Choroid plexus epithelial cell (primary cell): ENCODE measurements around the gene TRIM2.

Source experiments
- DNase-seq: peaks from one replicate; pipeline ENCODE4 v3.0.0-alpha.2; 2010; ENCODE audit warnings: low read depth
- H3K4me3 ChIP-seq: 2 replicates; pipeline ENCODE4 v1.5.1; 2011; ENCODE audit warnings: low read depth, mild to moderate bottlenecking, control low read depth, low read length, moderate library complexity
- CTCF ChIP-seq: conservative IDR thresholded peaks from 2 replicates; pipeline ENCODE4 v1.5.1; 2011; ENCODE audit warnings: low read depth, mild to moderate bottlenecking, control low read depth, inconsistent platforms, low read length, moderate library complexity

TRIM2 gene

GRCh38 chr4:153367092-153367491 is 162.8 kb downstream of the TRIM2 start:
- no peak for DNase-seq
- no peak for TF ChIP-seq CTCF

GRCh38 chr4:153369021-153369420 is 164.8 kb downstream of the TRIM2 start:
- TF ChIP-seq CTCF = no peak
- H3K4me3 ChIP-seq = no peak overlapping the region
- DNase-seq = no peak

More at GRCh38 chr4:153367092-153367491, 162.8 kb downstream of the TRIM2 start:
- no peak overlapping the region for H3K4me3 ChIP-seq

- H3K4me3 ChIP-seq = no peak overlapping the region
- TF ChIP-seq CTCF = no peak
These were observed 167.5 kb downstream of the TRIM2 start for GRCh38 chr4:153371701-153372234.

GRCh38 chr4:153372967-153373562 is 168.8 kb downstream of the TRIM2 start:
- DNase-seq = no peak
- no peak for TF ChIP-seq CTCF
- H3K4me3 ChIP-seq = no peak overlapping the region

More at GRCh38 chr4:153371701-153372234, 167.5 kb downstream of the TRIM2 start:
- DNase-seq = no peak

- H3K4me3 ChIP-seq = no peak overlapping the region
- no peak for DNase-seq
- no peak for TF ChIP-seq CTCF
These were observed 170.2 kb downstream of the TRIM2 start for GRCh38 chr4:153374442-153374841.

GRCh38 chr4:153375303-153375702 is 171.1 kb downstream of the TRIM2 start:
- DNase-seq = no peak
- H3K4me3 ChIP-seq = no peak overlapping the region
- TF ChIP-seq CTCF = no peak

- peak; percentile 73 for DNase-seq
- H3K4me3 ChIP-seq = no peak overlapping the region
- TF ChIP-seq CTCF = no peak
These were observed 178.9 kb downstream of the TRIM2 start for GRCh38 chr4:153383131-153383530.
